OCI-LY7 (cell line): Measurements from ENCODE around the gene IDNK. TPM values are rescaled to one million over a fixed set of nuclear protein-coding genes. Genes with fewer than 3 reads are reported as not detected.

Experiments used
- BruUV-seq: library from RNA; stranded (reverse); fragments of 400-500 nt; replicated peaks from 2 replicates; lab custom pipeline; 2021; lab: Mats Ljungman, UMichigan
- CTCF ChIA-PET: fragments of 300-600 bp; sonication (Branson Sonifier 250); formaldehyde crosslinking; loops from one replicate; lab custom pipeline; 2022; ENCODE audit warnings: antibody characterized with exemption; ENCODE audit not compliant: unreplicated experiment; lab: Charles Lee
- POLR2A ChIA-PET: fragments of 300-600 bp; sonication (Branson Sonifier 250); formaldehyde crosslinking; loops from one replicate; lab custom pipeline; 2022; ENCODE audit warnings: antibody characterized with exemption; lab: Charles Lee
- DNase-seq: peaks from one replicate; pipeline ENCODE4 v3.0.0-alpha.2; 2015; ENCODE audit warnings: low spot score
- H2AFZ ChIP-seq: fragments of 200-600 bp; sonication (generic), shearing (Covaris generic); 2 replicates; pipeline ENCODE4 v1.6.1; 2014; ENCODE audit warnings: mild to moderate bottlenecking, antibody characterized with exemption, low read length, moderate library complexity
- H3K27ac ChIP-seq: fragments of 200-600 bp; sonication (generic); 2 replicates; pipeline ENCODE4 v1.5.1; 2014; ENCODE audit warnings: mixed run types, low read depth, mild to moderate bottlenecking, moderate library complexity, low read length, inconsistent platforms; ENCODE audit not compliant: poor library complexity, severe bottlenecking
- H3K36me3 ChIP-seq: fragments of 200-600 bp; sonication (generic); 2 replicates; pipeline ENCODE4 v1.6.1; 2014; ENCODE audit warnings: mild to moderate bottlenecking, antibody characterized with exemption, low read length, moderate library complexity, mixed read lengths; ENCODE audit not compliant: insufficient read depth
- H3K4me1 ChIP-seq: fragments of 200-600 bp; sonication (generic); 2 replicates; pipeline ENCODE4 v1.5.1; 2014; ENCODE audit warnings: mild to moderate bottlenecking, low read length; ENCODE audit not compliant: insufficient read depth, poor library complexity, severe bottlenecking
- H3K4me2 ChIP-seq: fragments of 200-600 bp; sonication (generic); 2 replicates; pipeline ENCODE4 v1.6.1; 2014; ENCODE audit warnings: mild to moderate bottlenecking, low read length
- H3K4me3 ChIP-seq: fragments of 200-600 bp; sonication (generic); 2 replicates; pipeline ENCODE4 v1.5.1; 2014; ENCODE audit warnings: mild to moderate bottlenecking, low read depth, low read length; ENCODE audit not compliant: poor library complexity, severe bottlenecking
- H3K79me2 ChIP-seq: fragments of 200-600 bp; sonication (generic); 2 replicates; pipeline ENCODE4 v1.6.1; 2016; ENCODE audit warnings: low read depth, mild to moderate bottlenecking, low read length, moderate library complexity, mixed read lengths; ENCODE audit not compliant: insufficient read depth
- H3K9me2 ChIP-seq: fragments of 200-600 bp; sonication (generic); 2 replicates; pipeline ENCODE4 v1.6.1; 2016; ENCODE audit warnings: mild to moderate bottlenecking, low read length, mixed read lengths; ENCODE audit not compliant: insufficient read depth
- H3K9me3 ChIP-seq: fragments of 200-600 bp; sonication (generic); 2 replicates; pipeline ENCODE4 v1.6.1; 2014; ENCODE audit warnings: mild to moderate bottlenecking, mixed run types, low read length, mixed read lengths
- H4K20me1 ChIP-seq: fragments of 200-600 bp; sonication (generic); 2 replicates; pipeline ENCODE4 v1.6.1; 2014; ENCODE audit warnings: mild to moderate bottlenecking, antibody characterized with exemption, low read length, moderate library complexity, mixed read lengths; ENCODE audit not compliant: insufficient read depth
- CTCF ChIP-seq: fragments of 200-600 bp; sonication (generic); conservative IDR thresholded peaks from 2 replicates; pipeline ENCODE4 v1.5.1; 2014; ENCODE audit warnings: mild to moderate bottlenecking, antibody characterized with exemption, low read length, moderate library complexity, mixed read lengths
- EZH2phosphoT487 ChIP-seq: fragments of 200-600 bp; sonication (generic); IDR thresholded peaks from 2 replicates; pipeline ENCODE4 v1.6.1; 2018; ENCODE audit warnings: low read depth, borderline replicate concordance, mild to moderate bottlenecking, mixed run types, antibody characterized with exemption, low read length, moderate library complexity, mixed read lengths
- intact Hi-C: fragments of 100-400 bp; cut with micrococcal nuclease; formaldehyde crosslinking; loops from one replicate; pipeline ENCODE4 v1.10.0; 2022; ENCODE audit not compliant: unreplicated experiment
- total RNA-seq, 2 experiments: library from RNA; depleted of rRNA in 1 of 2; stranded (reverse); fragments of >200 nt in 1 of 2; shearing (Covaris generic) in 1 of 2; gene quantifications; 2 replicates each; pipeline ENCODE4 v1.2.3, GENCODE V29; 2014 to 2022

The IDNK gene
- total RNA-seq, 2 experiments from 2014 or later = 3.7 to 8.2 TPM

GRCh38 chr9:83642793-83643192 lies 19.9 kb downstream of the IDNK start:
- Histone ChIP-seq H3K79me2 (no peaks in the 10 kb centered on the region), H3K4me1 (no peaks in the 10 kb centered on the region), H3K4me3 (no peak overlapping the region), H3K36me3 (peaks cover 12% of the 10 kb centered on the region; the same call in 1 of the 2 replicates), H3K9me2 (no peaks in the 10 kb centered on the region), H4K20me1 (no peaks in the 10 kb centered on the region), H2AFZ (no peak overlapping the region), H3K9me3 (no peaks in the 10 kb centered on the region), H3K27ac (no peak overlapping the region), H3K4me2 (no peak overlapping the region)
- intact Hi-C loops = no loop called here
- no peak for TF ChIP-seq EZH2phosphoT487
- TF ChIP-seq CTCF = no peak
- BruUV-seq = no TSS peak
- ChIA-PET CTCF (no interaction called here), POLR2A (no interaction called here)
- DNase-seq = no peak

GRCh38 chr9:83646500-83647239 lies 23.7 kb downstream of the IDNK start:
- H3K4me1 ChIP-seq = no peaks in the 10 kb centered on the region
- H3K27ac ChIP-seq = no peak overlapping the region
- intact Hi-C loops = no loop called here
- peaks cover 33% of the 10 kb centered on the region for H3K36me3 ChIP-seq
- TF ChIP-seq EZH2phosphoT487 = no peak
- no peak for TF ChIP-seq CTCF
- no peaks in the 10 kb centered on the region for H3K9me2 ChIP-seq
- no TSS peak for BruUV-seq
- H3K79me2 ChIP-seq = no peaks in the 10 kb centered on the region
- DNase-seq = no peak
- H3K4me2 ChIP-seq = no peak overlapping the region
- ChIA-PET CTCF (no interaction called here), POLR2A (interaction anchor here (0.6 to 1.5 kb wide), 2 partner anchors 9 to 249 kb away, joined by 5 to 8 read pairs; no protein-coding TSS in a partner anchor)
- peaks cover under 1% of the 10 kb centered on the region; the same call in 1 of the 2 replicates for H3K9me3 ChIP-seq
- H4K20me1 ChIP-seq = no peaks in the 10 kb centered on the region
- H3K4me3 ChIP-seq = no peak overlapping the region
- no peak overlapping the region for H2AFZ ChIP-seq

GRCh38 chr9:83649080-83649479 lies 26.1 kb downstream of the IDNK start:
- Histone ChIP-seq H3K4me2 (no peak overlapping the region), H4K20me1 (no peaks in the 10 kb centered on the region), H3K4me3 (no peak overlapping the region), H3K9me3 (peaks cover 6% of the 10 kb centered on the region; the same call in 1 of the 2 replicates), H3K4me1 (no peaks in the 10 kb centered on the region), H3K9me2 (no peaks in the 10 kb centered on the region), H2AFZ (no peak overlapping the region), H3K79me2 (no peaks in the 10 kb centered on the region), H3K27ac (no peak overlapping the region), H3K36me3 (peaks cover 51% of the 10 kb centered on the region)
- ChIA-PET POLR2A (interaction anchor here (0.6 to 1.6 kb wide), 3 partner anchors 24 to 110 kb away, joined by 3 to 5 read pairs (median 4); partner anchors contain the start of gene UBQLN1), CTCF (interaction anchor here (0.7 kb wide), 1 partner anchor 82 kb away, joined by 3 read pairs; no protein-coding TSS in a partner anchor)
- intact Hi-C loops = loop anchor here (2.0 kb wide), 1 partner anchor 28 kb away; no protein-coding TSS in a partner anchor
- no peak for TF ChIP-seq EZH2phosphoT487
- peak; percentile 78 for TF ChIP-seq CTCF
- peak; percentile 62 for DNase-seq
- no TSS peak for BruUV-seq
